Measurements from ENCODE around the gene ITM2C.

GRCh38 chr2:230829293-230829692 is 35.4 kb upstream of the ITM2C start:
- TF ChIP-seq SMAD1 (IDR thresholded peaks at IDR 0.05; ENCODE audit: low read depth, low read length, partially characterized antibody) (no peak), ZBTB34 (CRISPR knock-in tag; IDR thresholded peaks at IDR 0.05) (no peak), PATZ1 (CRISPR knock-in tag; IDR thresholded peaks at IDR 0.05; ENCODE audit: borderline replicate concordance) (no peak), CHCHD3 (CRISPR knock-in tag; IDR thresholded peaks at IDR 0.05) (no peak), GATA2 (CRISPR knock-in tag; IDR thresholded peaks at IDR 0.05) (no peak), POLR2A (conservative IDR thresholded peaks at IDR 0.05) (no peak), SOX6 (IDR thresholded peaks at IDR 0.05) (no peak), PCBP2 (IDR thresholded peaks at IDR 0.05; ENCODE audit: low read depth, low read length, poor library complexity, severe bottlenecking) (no peak)
- TF ChIP-seq, protein P1, sequence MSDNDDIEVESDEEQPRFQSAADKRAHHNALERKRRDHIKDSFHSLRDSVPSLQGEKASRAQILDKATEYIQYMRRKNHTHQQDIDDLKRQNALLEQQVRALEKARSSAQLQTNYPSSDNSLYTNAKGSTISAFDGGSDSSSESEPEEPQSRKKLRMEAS (CRISPR knock-in tag; IDR thresholded peaks at IDR 0.05): no peak
